Upper lobe of right lung (tissue), 1 donor: ENCODE data around the gene LDB3. TPM values are rescaled to one million over a fixed set of nuclear protein-coding genes. Genes with fewer than 3 reads are reported as not detected.
"Not testable (repeated sequence)": the region's sequence is repeated elsewhere in the genome, so short reads cannot be mapped to it uniquely, and the experiment has no call there.

Experiments used
- ATAC-seq: fragments of 200-7000 bp; cut with Tn5 transposase; one replicate; pipeline ENCODE4 v1.9.1; 2020; ENCODE audit warnings: mild to moderate bottlenecking, moderate library complexity
- DNase-seq: peaks from one replicate; pipeline ENCODE4 v3.0.0-alpha.2; 2020
- H3K27ac ChIP-seq: fragments of 200-600 bp; one replicate; pipeline ENCODE4 v1.8.0; 2022
- H3K27me3 ChIP-seq: fragments of 200-600 bp; one replicate; pipeline ENCODE4 v1.8.0; 2022; ENCODE audit warnings: mild to moderate bottlenecking
- H3K36me3 ChIP-seq: fragments of 200-600 bp; one replicate; pipeline ENCODE4 v1.8.0; 2022
- H3K4me1 ChIP-seq: fragments of 200-600 bp; one replicate; pipeline ENCODE4 v1.8.0; 2022
- H3K4me3 ChIP-seq: fragments of 200-600 bp; one replicate; pipeline ENCODE4 v1.8.0; 2022; ENCODE audit warnings: mild to moderate bottlenecking
- H3K9me3 ChIP-seq: fragments of 200-600 bp; one replicate; pipeline ENCODE4 v1.8.0; 2022
- CTCF ChIP-seq: fragments of 200-600 bp; IDR thresholded peaks from one replicate; pipeline ENCODE4 v1.8.0; 2022; ENCODE audit warnings: antibody characterized with exemption
- intact Hi-C: fragments of 100-400 bp; cut with DNase I; formaldehyde crosslinking; loops from one replicate; pipeline ENCODE4 v1.11.0; 2022
- total RNA-seq: library from RNA; stranded (reverse); fragmentation: NEBNext Ultra II Directional; extraction: Animal tissue kit (Norgen Biotek cat#: 25700); gene quantifications from one replicate; pipeline ENCODE4 v1.2.1, GENCODE V29; 2021
- donor health status: DM: no; HTN: yes; CAD: no; lungs with severe emphysema.

Gene LDB3
- total RNA-seq, 1 donor from 2014 or later: 2.5 TPM

- no peak for ATAC-seq
- Histone ChIP-seq H3K27ac (no peak overlapping the region), H3K4me1 (peaks cover 3% of the 10 kb centered on the region), H3K4me3 (no peak overlapping the region), H3K27me3 (no peaks in the 10 kb centered on the region), H3K9me3 (no peaks in the 10 kb centered on the region), H3K36me3 (no peaks in the 10 kb centered on the region)
- no peak for DNase-seq
- intact Hi-C loops: no loop called here
- no peak for TF ChIP-seq CTCF
These were observed 64.5 kb downstream of the LDB3 start for GRCh38 chr10:86732771-86733170.

- intact Hi-C loops: no loop called here
- H3K36me3 ChIP-seq: no peaks in the 10 kb centered on the region
- ATAC-seq (peak; percentile 94), DNase-seq (no peak)
- no peak overlapping the region for H3K4me3 ChIP-seq
- no peaks in the 10 kb centered on the region for H3K27me3 ChIP-seq
- no peak overlapping the region for H3K27ac ChIP-seq
- H3K4me1 ChIP-seq: peaks cover 3% of the 10 kb centered on the region
- no peaks in the 10 kb centered on the region for H3K9me3 ChIP-seq
- TF ChIP-seq CTCF: no peak
These were observed 65.0 kb downstream of the LDB3 start for GRCh38 chr10:86733260-86733671.

GRCh38 chr10:86734207-86734988, 66.1 kb downstream of the LDB3 start:
- ATAC-seq (peak; percentile 6), DNase-seq (no peak)
- H3K27me3 ChIP-seq: no peaks in the 10 kb centered on the region
- intact Hi-C loops: no loop called here
- H3K9me3 ChIP-seq: no peaks in the 10 kb centered on the region
- peaks cover 3% of the 10 kb centered on the region for H3K4me1 ChIP-seq
- no peak overlapping the region for H3K27ac ChIP-seq
- TF ChIP-seq CTCF: no peak
- H3K4me3 ChIP-seq: no peak overlapping the region
- H3K36me3 ChIP-seq: no peaks in the 10 kb centered on the region

- H3K27ac ChIP-seq, DNase-seq, H3K4me1 ChIP-seq, intact Hi-C loops, H3K27me3 ChIP-seq, H3K9me3 ChIP-seq, H3K4me3 ChIP-seq, H3K36me3 ChIP-seq, ATAC-seq: not testable (repeated sequence)
These were observed 67.0 kb downstream of the LDB3 start for GRCh38 chr10:86735278-86735677.

GRCh38 chr10:86742230-86742629, 73.9 kb downstream of the LDB3 start:
- TF ChIP-seq CTCF: no peak
- intact Hi-C loops: no loop called here
- H3K27ac ChIP-seq: no peak overlapping the region
- no peaks in the 10 kb centered on the region for H3K36me3 ChIP-seq
- H3K27me3 ChIP-seq: no peaks in the 10 kb centered on the region
- no peak overlapping the region for H3K4me3 ChIP-seq
- ATAC-seq (no peak), DNase-seq (no peak)
- peaks cover 13% of the 10 kb centered on the region for H3K4me1 ChIP-seq
- no peaks in the 10 kb centered on the region for H3K9me3 ChIP-seq

- Histone ChIP-seq H3K27me3 (no peaks in the 10 kb centered on the region), H3K36me3 (no peaks in the 10 kb centered on the region), H3K27ac (peak overlapping the region; percentile 43), H3K4me3 (no peak overlapping the region), H3K4me1 (peaks cover 13% of the 10 kb centered on the region), H3K9me3 (no peaks in the 10 kb centered on the region)
- ATAC-seq (peak; percentile 75), DNase-seq (no peak)
- TF ChIP-seq CTCF: no peak
- intact Hi-C loops: no loop called here
These were observed 75.9 kb downstream of the LDB3 start for GRCh38 chr10:86744067-86744725.
